Right forelimb (tissue), 1 donor: ENCODE measurements around the gene ZEB1.
A peak's percentile ranks its signal among the peaks of the same experiment; 100 is the strongest.

Source experiments
- DNase-seq: peaks from one replicate; pipeline ENCODE4 v3.0.0-alpha.2; 2018

ZEB1 gene

GRCh38 chr10:31318854-31319601 is at the start of gene ZEB1:
TSS of gene ZEB1 (plus strand) at chr10:31319216. CDS start at chr10:31319235, 19 bp downstream.
- DNase-seq: peak; percentile 92

- DNase-seq: no peak
Observed at GRCh38 chr10:31270954-31271353, 48.1 kb upstream of the ZEB1 start.

GRCh38 chr10:31272841-31273240 is 46.2 kb upstream of the ZEB1 start:
- no peak for DNase-seq

- no peak for DNase-seq
Observed at GRCh38 chr10:31273789-31274188, 45.2 kb upstream of the ZEB1 start.

- DNase-seq: no peak
Observed at GRCh38 chr10:31274310-31274709, 44.7 kb upstream of the ZEB1 start.

- no peak for DNase-seq
Observed at GRCh38 chr10:31278279-31278941, 40.6 kb upstream of the ZEB1 start.

- DNase-seq: no peak
Observed at GRCh38 chr10:31280972-31281371, 38.0 kb upstream of the ZEB1 start.

GRCh38 chr10:31288001-31288400 is 31.0 kb upstream of the ZEB1 start:
- no peak for DNase-seq

GRCh38 chr10:31288962-31289361 is 30.1 kb upstream of the ZEB1 start:
- DNase-seq: no peak

- DNase-seq: no peak
Observed at GRCh38 chr10:31290386-31290785, 28.6 kb upstream of the ZEB1 start.

GRCh38 chr10:31291123-31291522 is 27.9 kb upstream of the ZEB1 start:
- DNase-seq: no peak

- DNase-seq: no peak
Observed at GRCh38 chr10:31294558-31294957, 24.5 kb upstream of the ZEB1 start.

GRCh38 chr10:31296754-31297153 is 22.3 kb upstream of the ZEB1 start:
- DNase-seq: no peak

- DNase-seq: no peak
Observed at GRCh38 chr10:31299119-31299518, 19.9 kb upstream of the ZEB1 start.

- no peak for DNase-seq
Observed at GRCh38 chr10:31303212-31303611, 15.8 kb upstream of the ZEB1 start.

GRCh38 chr10:31304291-31304970 is 14.6 kb upstream of the ZEB1 start:
- DNase-seq: no peak

- DNase-seq: no peak
Observed at GRCh38 chr10:31313396-31313795, 5.6 kb upstream of the ZEB1 start.

GRCh38 chr10:31314256-31315150 is 4.5 kb upstream of the ZEB1 start:
- no peak for DNase-seq

- no peak for DNase-seq
Observed at GRCh38 chr10:31315453-31315852, 3.6 kb upstream of the ZEB1 start.

- DNase-seq: no peak
Observed at GRCh38 chr10:31317171-31317570, 1.8 kb upstream of the ZEB1 start.

- DNase-seq: no peak
Observed at GRCh38 chr10:31317652-31318381, 1.2 kb upstream of the ZEB1 start.

GRCh38 chr10:31318382-31318853 is 598 bp upstream of the ZEB1 start:
- DNase-seq: peak; percentile 74
